C4-2B (cell line): ENCODE data around the gene TRIM14.

Experiments used
- H3K27ac ChIP-seq: fragments of 450-650 bp; 2 replicates; pipeline ENCODE4 v1.5.1; 2017
- CTCF ChIP-seq: fragments of 450-650 bp; conservative IDR thresholded peaks from 2 replicates; pipeline ENCODE4 v1.5.1; 2017; ENCODE audit warnings: mild to moderate bottlenecking
- ZFX ChIP-seq: fragments of 450-650 bp; IDR thresholded peaks from 2 replicates; pipeline ENCODE4 v1.6.1; 2017

Gene TRIM14

GRCh38 chr9:98085944-98086343 is 33.1 kb downstream of the TRIM14 start:
- H3K27ac ChIP-seq = no peak overlapping the region
- TF ChIP-seq ZFX = no peak
- TF ChIP-seq CTCF = no peak

- TF ChIP-seq ZFX (no peak), CTCF (no peak)
- no peak overlapping the region for H3K27ac ChIP-seq
These were observed 34.0 kb downstream of the TRIM14 start for GRCh38 chr9:98085058-98085457.

- H3K27ac ChIP-seq = no peak overlapping the region
- no peak for TF ChIP-seq ZFX
- no peak for TF ChIP-seq CTCF
These were observed 34.6 kb downstream of the TRIM14 start for GRCh38 chr9:98084396-98084795.

- no peak overlapping the region for H3K27ac ChIP-seq
These were observed 35.3 kb downstream of the TRIM14 start for GRCh38 chr9:98083566-98084183.

GRCh38 chr9:98083061-98083501 is 35.9 kb downstream of the TRIM14 start:
- H3K27ac ChIP-seq = no peak overlapping the region
- TF ChIP-seq ZFX (no peak), CTCF (no peak)

More at GRCh38 chr9:98083566-98084183, 35.3 kb downstream of the TRIM14 start:
- TF ChIP-seq CTCF (no peak), ZFX (no peak)

- TF ChIP-seq CTCF = no peak
- no peak for TF ChIP-seq ZFX
- no peak overlapping the region for H3K27ac ChIP-seq
These were observed 37.4 kb downstream of the TRIM14 start for GRCh38 chr9:98081477-98082219.

- TF ChIP-seq ZFX = no peak
- no peak overlapping the region for H3K27ac ChIP-seq
These were observed 38.2 kb downstream of the TRIM14 start for GRCh38 chr9:98080780-98081179.
